GM12878 (cell line): ENCODE measurements around the gene SNRNP35. TPM values are rescaled to one million over a fixed set of nuclear protein-coding genes. Genes with fewer than 3 reads are reported as not detected.

Experiments
- ATAC-seq: fragments of 200-7000 bp; cut with Tn5 transposase; 3 replicates; pipeline ENCODE4 v1.9.1; 2020; ENCODE audit warnings: mild to moderate bottlenecking, moderate library complexity
- BruUV-seq: library from RNA; stranded (reverse); fragments of 400-500 nt; replicated peaks from 2 replicates; lab custom pipeline; 2021; lab: Mats Ljungman, UMichigan
- CTCF ChIA-PET: fragments of 300-600 bp; sonication (Branson Sonifier 250); formaldehyde crosslinking; extraction: SDS; loops from one replicate; lab custom pipeline; 2021; ENCODE audit warnings: inconsistent platforms; lab: Yijun Ruan, JAX
- POLR2A ChIA-PET: fragments of 350-600 bp; formaldehyde crosslinking; extraction: SDS; loops from one replicate; lab custom pipeline; 2021; ENCODE audit warnings: inconsistent platforms; lab: Charles Lee
- RAD21 ChIA-PET: fragments of 300-600 bp; sonication (Branson Sonifier 250); formaldehyde crosslinking; loops from one replicate; lab custom pipeline; 2023; ENCODE audit warnings: antibody characterized with exemption; ENCODE audit not compliant: unreplicated experiment; lab: Charles Lee
- SMC1A ChIA-PET: fragments of 300-600 bp; sonication (Branson Sonifier 250); formaldehyde crosslinking; loops from one replicate; lab custom pipeline; 2023; ENCODE audit not compliant: unreplicated experiment, uncharacterized antibody; lab: Charles Lee
- DNase-seq: peaks from one replicate; pipeline ENCODE4 v3.0.0-alpha.2; 2011; ENCODE audit warnings: low read depth, low spot score
- FAIRE-seq: peaks from 3 replicates; lab custom pipeline; 2011; peaks lifted over from hg19 to GRCh38; lab: Jason Lieb, UNC
- H2AFZ ChIP-seq: 2 replicates; pipeline ENCODE4 v1.6.0; 2011; ENCODE audit warnings: low read depth, low read length, control low read depth; ENCODE audit not compliant: control insufficient read depth
- H3K27ac ChIP-seq: 2 replicates; pipeline ENCODE4 v1.5.1; 2011; ENCODE audit warnings: control low read depth; ENCODE audit not compliant: control insufficient read depth, insufficient read depth
- H3K27me3 ChIP-seq, 2 experiments: replicated peaks in 1 of 2; 2 replicates each; pipeline versions ENCODE4 v1.6.0 to v1.6.1; 2011; ENCODE audit warnings: low read length in 1 of 2; ENCODE audit not compliant: control insufficient read depth in 2 of 2, insufficient read depth in 2 of 2
- H3K36me3 ChIP-seq, 2 experiments: 2 replicates each; pipeline ENCODE4 v1.5.1; 2011; ENCODE audit warnings: low read length in 1 of 2; ENCODE audit not compliant: control insufficient read depth in 2 of 2, insufficient read depth in 2 of 2
- H3K4me1 ChIP-seq: 2 replicates; pipeline ENCODE4 v1.6.1; 2011; ENCODE audit warnings: mild to moderate bottlenecking, low read length, moderate library complexity, mixed read lengths; ENCODE audit not compliant: control insufficient read depth, insufficient read depth
- H3K4me2 ChIP-seq: 2 replicates; pipeline ENCODE4 v1.6.0; 2011; ENCODE audit warnings: control low read depth; ENCODE audit not compliant: control insufficient read depth, insufficient read depth
- H3K4me3 ChIP-seq: fragments of 200-600 bp; sonication (generic); 2 replicates; pipeline ENCODE4 v1.5.1; 2016
- H3K79me2 ChIP-seq: 2 replicates; pipeline ENCODE4 v1.6.0; 2011; ENCODE audit warnings: low read length; ENCODE audit not compliant: control insufficient read depth, insufficient read depth
- H3K9ac ChIP-seq: 2 replicates; pipeline ENCODE4 v1.8.0; 2011; ENCODE audit warnings: low read length, control low read depth, mixed read lengths; ENCODE audit not compliant: control insufficient read depth, insufficient read depth
- H3K9me3 ChIP-seq: replicated peaks from 3 replicates; pipeline ENCODE4 v1.5.1; 2011; ENCODE audit warnings: mild to moderate bottlenecking, low read length; ENCODE audit not compliant: control insufficient read depth, insufficient read depth
- H4K20me1 ChIP-seq: 2 replicates; pipeline ENCODE4 v1.6.0; 2011; ENCODE audit not compliant: control insufficient read depth, insufficient read depth
- CBX3 ChIP-seq: fragments of 200-600 bp; sonication (generic); IDR thresholded peaks from 2 replicates; pipeline ENCODE4 v1.6.1; 2016; ENCODE audit warnings: low read depth, borderline replicate concordance
- ELK1 ChIP-seq: IDR thresholded peaks from 2 replicates; pipeline ENCODE4 v1.6.1; 2012; ENCODE audit warnings: low read depth, low read length, improper control_type of control experiment
- FOS ChIP-seq: IDR thresholded peaks from 3 replicates; pipeline ENCODE4 v1.6.1; 2011; ENCODE audit warnings: borderline replicate concordance; ENCODE audit not compliant: insufficient read length; ENCODE audit errors: extremely low read depth
- GABPA ChIP-seq: IDR thresholded peaks from 2 replicates; pipeline ENCODE4 v1.6.1; 2014; ENCODE audit warnings: antibody characterized with exemption, low read depth, mild to moderate bottlenecking, inconsistent platforms
- GATAD2B ChIP-seq: fragments of 450-650 bp; conservative IDR thresholded peaks from 2 replicates; pipeline ENCODE4 v1.6.1; 2017; ENCODE audit warnings: low read depth, mild to moderate bottlenecking, moderate library complexity
- JUNB ChIP-seq: IDR thresholded peaks from 2 replicates; pipeline ENCODE4 v1.6.1; 2016; ENCODE audit warnings: antibody characterized with exemption, mild to moderate bottlenecking
- MEF2A ChIP-seq: IDR thresholded peaks from 2 replicates; pipeline ENCODE4 v1.6.1; 2011; ENCODE audit warnings: low read depth, mild to moderate bottlenecking, low read length, moderate library complexity; ENCODE audit not compliant: insufficient read depth
- PAX8 ChIP-seq: fragments of 450-650 bp; IDR thresholded peaks from 2 replicates; pipeline ENCODE4 v1.6.1; 2017; ENCODE audit warnings: mild to moderate bottlenecking, moderate library complexity
- SKIL ChIP-seq: fragments of 450-650 bp; IDR thresholded peaks from 2 replicates; pipeline ENCODE4 v1.6.1; 2017; ENCODE audit warnings: mild to moderate bottlenecking, low read depth, inconsistent platforms; ENCODE audit not compliant: poor library complexity, severe bottlenecking
- SRF ChIP-seq, 2 experiments: IDR thresholded peaks; 2 replicates each; pipeline ENCODE4 v1.6.1; 2011; ENCODE audit warnings: low read depth in 2 of 2, low read length in 2 of 2, mild to moderate bottlenecking in 1 of 2, moderate library complexity in 1 of 2
- YY1 ChIP-seq: IDR thresholded peaks from 2 replicates; pipeline ENCODE4 v1.6.1; 2011; ENCODE audit warnings: low read depth, mild to moderate bottlenecking, low read length
- WGBS: methylation state at CpG from one replicate; pipeline ENCODE4 v1.1.6; 2016; ENCODE audit warnings: low lambda C conversion rate; ENCODE audit not compliant: insufficient replicate concordance, insufficient coverage; ENCODE audit errors: missing lambda C conversion rate; 5-methylcytosine and 5-hydroxymethylcytosine counted together
- in situ Hi-C: fragments of 300-500 bp; cut with MboI; formaldehyde crosslinking; loops from 9 replicates; pipeline ENCODE4 v1.14.3; 2018; ENCODE audit warnings: mixed read lengths
- intact Hi-C: fragments of 100-400 bp; cut with micrococcal nuclease; formaldehyde crosslinking; loops from one replicate; pipeline ENCODE4 v1.14.2; 2022; ENCODE audit not compliant: unreplicated experiment
- polyA plus RNA-seq, 11 experiments: library from polyadenylated mRNA; depleted of rRNA in 4 of 11; unstranded in 6 of 11; stranded (reverse) in 5 of 11; fragments of >200 nt; fragmentation: Nextera tagmentation in 4 of 11; fragmentation: Illumina TruSeq in 1 of 11; extraction: Ambion mirVana in 4 of 11; extraction: Trizol in 1 of 11; gene quantifications; 1 replicate in 1 of 11; 2 replicates in 10 of 11; pipeline versions ENCODE4 v1.2.1 to v1.2.3, GENCODE V29; 2011 to 2016; ENCODE audit warnings: inconsistent platforms in 2 of 11, missing spikeins in 2 of 11, low read depth in 1 of 11
- total RNA-seq, 4 experiments: library from RNA; depleted of rRNA in 3 of 4; stranded (reverse); fragments of >200 nt in 3 of 4; fragmentation: Illumina TruSeq in 1 of 4; extraction: Trizol in 1 of 4; gene quantifications; 2 replicates each; pipeline versions ENCODE4 v1.2.1 to v1.2.3, GENCODE V29; 2013 to 2021
- TF ChIP-seq, protein P1 (sequence below): IDR thresholded peaks from 2 replicates; pipeline ENCODE4 v1.6.1; 2011; ENCODE audit warnings: mild to moderate bottlenecking, low read depth, low read length, moderate library complexity; ENCODE audit not compliant: insufficient replicate concordance

The SNRNP35 gene
- total and polyA plus RNA-seq, 10 of the 15 experiments (the other 5 are each of a cell fraction or from before 2014, with no cell fraction given) = 21.6 to 49.6 (median 29.0) TPM

- WGBS = 61% methylated on average over 11 of the region's 11 CpGs
- H3K36me3 ChIP-seq = no peaks in the 10 kb centered on the region
- no peak for DNase-seq
- H3K27ac ChIP-seq = no peak overlapping the region
- no peaks in the 10 kb centered on the region for H3K79me2 ChIP-seq
- H4K20me1 ChIP-seq = no peaks in the 10 kb centered on the region
- H3K9me3 ChIP-seq = no peaks in the 10 kb centered on the region
- H3K4me3 ChIP-seq = no peak overlapping the region
- ChIA-PET SMC1A (no interaction called here), RAD21 (no interaction called here), CTCF (no interaction called here), POLR2A (no interaction called here)
- no peaks in the 10 kb centered on the region for H3K27me3 ChIP-seq
- H3K4me2 ChIP-seq = no peak overlapping the region
- no peak overlapping the region for H2AFZ ChIP-seq
- no peak overlapping the region for H3K9ac ChIP-seq
- FAIRE-seq = no peak
- intact Hi-C loops (no loop called here), in situ Hi-C loops (no loop called here)
- BruUV-seq = no TSS peak
- no peaks in the 10 kb centered on the region for H3K4me1 ChIP-seq
- TF ChIP-seq, protein P1, sequence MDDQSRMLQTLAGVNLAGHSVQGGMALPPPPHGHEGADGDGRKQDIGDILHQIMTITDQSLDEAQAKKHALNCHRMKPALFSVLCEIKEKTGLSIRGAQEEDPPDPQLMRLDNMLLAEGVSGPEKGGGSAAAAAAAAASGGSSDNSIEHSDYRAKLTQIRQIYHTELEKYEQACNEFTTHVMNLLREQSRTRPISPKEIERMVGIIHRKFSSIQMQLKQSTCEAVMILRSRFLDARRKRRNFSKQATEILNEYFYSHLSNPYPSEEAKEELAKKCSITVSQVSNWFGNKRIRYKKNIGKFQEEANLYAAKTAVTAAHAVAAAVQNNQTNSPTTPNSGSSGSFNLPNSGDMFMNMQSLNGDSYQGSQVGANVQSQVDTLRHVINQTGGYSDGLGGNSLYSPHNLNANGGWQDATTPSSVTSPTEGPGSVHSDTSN = no peak
- ATAC-seq = no peak
Measured at GRCh38 chr12:123491056-123491455, 33.1 kb downstream of the SNRNP35 start.

DNA sequence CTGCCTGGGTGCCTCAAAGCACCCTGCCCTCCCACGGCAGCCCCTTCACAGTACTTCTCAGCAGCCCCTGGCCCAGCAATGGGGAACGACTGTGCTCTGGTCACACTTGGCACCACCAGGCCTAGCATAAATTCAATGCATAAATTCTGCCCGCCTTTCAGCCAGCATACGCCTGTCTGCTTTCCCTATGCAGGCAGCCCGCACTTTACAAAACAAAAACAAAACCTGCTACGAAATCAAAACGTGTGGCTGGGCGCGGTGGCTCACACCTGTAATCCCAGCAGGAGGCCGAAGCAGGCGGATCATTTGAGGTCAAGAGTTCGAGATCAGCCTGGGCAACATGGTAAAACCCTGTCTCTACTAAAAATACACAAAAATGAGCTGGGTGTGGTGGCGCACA lies 33.5 kb downstream of the SNRNP35 start:
- no peak overlapping the region for H3K27ac ChIP-seq
- H3K27me3 ChIP-seq = no peaks in the 10 kb centered on the region
- ChIA-PET POLR2A (no interaction called here), RAD21 (no interaction called here), SMC1A (no interaction called here), CTCF (no interaction called here)
- no peak overlapping the region for H3K9ac ChIP-seq
- intact Hi-C loops (no loop called here), in situ Hi-C loops (no loop called here)
- ATAC-seq (no peak), DNase-seq (no peak), FAIRE-seq (no peak)
- H3K36me3 ChIP-seq = no peaks in the 10 kb centered on the region
- H4K20me1 ChIP-seq = no peaks in the 10 kb centered on the region
- no peak overlapping the region for H3K4me3 ChIP-seq
- no TSS peak for BruUV-seq
- no peaks in the 10 kb centered on the region for H3K9me3 ChIP-seq
- H2AFZ ChIP-seq = no peak overlapping the region
- H3K4me2 ChIP-seq = no peak overlapping the region
- H3K79me2 ChIP-seq = no peaks in the 10 kb centered on the region
- 76% methylated on average over 13 of the region's 13 CpGs for WGBS
- H3K4me1 ChIP-seq = no peaks in the 10 kb centered on the region
- no peak for TF ChIP-seq ELK1
- TF ChIP-seq GABPA = no peak
- no peak for TF ChIP-seq GATAD2B
- no peak for TF ChIP-seq JUNB
- no peak for TF ChIP-seq MEF2A
- TF ChIP-seq SKIL = no peak
- TF ChIP-seq, protein P1 = no peak
- no peak for TF ChIP-seq YY1
- TF ChIP-seq FOS = no peak
- no peak for TF ChIP-seq PAX8
- TF ChIP-seq SRF (IDR thresholded peaks at IDR 0.05; ENCODE audit: low read depth in 2 of 2, low read length in 2 of 2) = no peak
- no peak for TF ChIP-seq CBX3
